PC-3 (cell line): ENCODE results near the gene AGAP1.

ENCODE experiments used
- EZH2 ChIP-seq: fragments of 300-600 bp; sonication (generic); IDR thresholded peaks from one replicate; pipeline ENCODE4 v1.6.1; 2017; ENCODE audit warnings: antibody characterized with exemption, mild to moderate bottlenecking, low read length; ENCODE audit not compliant: unreplicated experiment
- EZH2phosphoT487 ChIP-seq: fragments of 300-600 bp; sonication (generic); IDR thresholded peaks from 2 replicates; pipeline ENCODE4 v1.6.1; 2018; ENCODE audit warnings: mild to moderate bottlenecking, antibody characterized with exemption, low read length, borderline replicate concordance
- TF ChIP-seq, protein P1 (sequence below): fragments of 300-600 bp; sonication (generic); conservative IDR thresholded peaks from 2 replicates; pipeline ENCODE4 v1.5.1; 2017; ENCODE audit warnings: antibody characterized with exemption, low read depth, mild to moderate bottlenecking, low read length

DNA sequence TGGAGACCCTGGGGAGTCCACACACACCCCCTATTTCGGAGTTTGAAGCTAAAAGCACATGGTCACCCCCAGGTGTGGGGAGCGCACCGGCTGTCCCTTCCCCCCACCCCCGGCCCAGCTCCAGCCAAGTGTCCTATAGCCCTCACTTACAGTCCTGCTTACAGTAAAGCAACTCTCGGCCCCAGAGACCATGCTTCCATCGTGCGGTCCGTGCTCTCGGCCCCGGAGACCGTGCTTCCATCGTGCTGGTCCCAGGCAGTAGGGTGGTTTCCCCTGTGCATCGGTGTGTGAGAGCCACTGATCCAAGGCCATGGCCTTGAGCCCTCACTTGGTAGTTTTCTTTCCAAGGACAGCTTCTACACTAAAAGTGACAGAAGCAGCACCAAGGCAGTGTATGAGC, 625.6 kb downstream of the AGAP1 start:
- TF ChIP-seq EZH2, result no peak
- TF ChIP-seq, protein P1, sequence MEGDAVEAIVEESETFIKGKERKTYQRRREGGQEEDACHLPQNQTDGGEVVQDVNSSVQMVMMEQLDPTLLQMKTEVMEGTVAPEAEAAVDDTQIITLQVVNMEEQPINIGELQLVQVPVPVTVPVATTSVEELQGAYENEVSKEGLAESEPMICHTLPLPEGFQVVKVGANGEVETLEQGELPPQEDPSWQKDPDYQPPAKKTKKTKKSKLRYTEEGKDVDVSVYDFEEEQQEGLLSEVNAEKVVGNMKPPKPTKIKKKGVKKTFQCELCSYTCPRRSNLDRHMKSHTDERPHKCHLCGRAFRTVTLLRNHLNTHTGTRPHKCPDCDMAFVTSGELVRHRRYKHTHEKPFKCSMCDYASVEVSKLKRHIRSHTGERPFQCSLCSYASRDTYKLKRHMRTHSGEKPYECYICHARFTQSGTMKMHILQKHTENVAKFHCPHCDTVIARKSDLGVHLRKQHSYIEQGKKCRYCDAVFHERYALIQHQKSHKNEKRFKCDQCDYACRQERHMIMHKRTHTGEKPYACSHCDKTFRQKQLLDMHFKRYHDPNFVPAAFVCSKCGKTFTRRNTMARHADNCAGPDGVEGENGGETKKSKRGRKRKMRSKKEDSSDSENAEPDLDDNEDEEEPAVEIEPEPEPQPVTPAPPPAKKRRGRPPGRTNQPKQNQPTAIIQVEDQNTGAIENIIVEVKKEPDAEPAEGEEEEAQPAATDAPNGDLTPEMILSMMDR, result no peak
- TF ChIP-seq EZH2phosphoT487, result no peak
